ENCODE data around the gene GCKR.

Gene GCKR

DNA sequence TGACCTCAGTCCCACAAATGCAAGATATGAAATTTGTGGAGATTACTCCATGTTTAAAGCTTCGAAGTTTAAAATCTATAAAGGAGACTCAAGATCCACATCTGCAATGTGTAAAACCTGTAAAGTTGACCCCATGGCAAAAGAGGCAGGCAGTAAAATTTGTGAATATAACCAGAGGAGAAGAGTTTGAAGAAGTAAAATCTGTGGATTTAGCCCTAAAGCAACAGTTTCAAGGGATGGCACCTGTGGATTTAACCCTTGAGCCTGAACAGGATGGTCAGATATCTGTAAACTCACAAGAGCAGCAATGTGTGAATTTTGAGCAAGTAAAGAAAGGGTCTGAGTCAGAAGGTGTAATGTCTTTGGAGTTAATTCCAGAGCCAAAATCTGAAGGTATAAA lies 75.0 kb downstream of the GCKR start:
- no peak for DNase-seq (ENCODE audit: low read depth)

DNA sequence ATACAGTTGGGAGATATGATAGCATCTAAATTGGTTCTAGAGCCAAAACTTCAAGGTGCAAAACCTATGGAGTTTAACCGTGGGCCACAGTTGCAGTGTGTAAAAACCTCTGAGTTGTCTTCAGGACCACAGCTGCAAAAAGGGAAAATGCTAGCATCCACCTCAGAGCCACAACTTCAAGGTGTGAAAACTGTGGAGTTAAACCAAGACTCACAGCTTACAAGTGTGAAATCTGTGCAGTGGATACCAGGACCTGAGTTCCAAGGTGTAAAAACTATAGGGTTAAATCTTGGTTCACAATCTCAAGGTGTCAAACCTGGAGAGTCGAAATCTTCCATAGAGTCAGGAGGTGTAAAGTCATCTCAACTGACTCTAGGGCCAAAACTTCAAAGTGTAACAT lies 75.8 kb downstream of the GCKR start:
- DNase-seq (ENCODE audit: low read depth), result no peak

DNA sequence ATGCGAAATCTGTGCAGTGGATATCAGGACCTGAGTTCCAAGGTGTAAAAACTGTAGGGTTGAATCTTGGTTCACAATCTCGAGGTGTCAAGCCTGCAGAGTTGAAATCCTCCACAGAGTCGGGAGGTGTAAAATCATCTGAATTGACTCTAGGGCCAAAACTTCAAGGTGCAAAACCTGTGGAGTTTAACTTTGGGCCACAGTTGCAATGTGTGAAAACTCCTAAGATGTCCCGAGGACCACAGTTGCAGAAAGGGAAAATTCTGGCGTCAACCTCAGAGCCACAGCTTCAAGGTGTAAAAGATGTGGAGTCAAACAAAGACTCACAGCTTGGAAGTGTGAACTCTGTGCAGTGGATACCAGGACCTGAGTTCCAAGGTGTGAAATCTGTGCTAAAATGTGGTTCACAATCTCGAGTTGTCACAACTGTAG lies 76.4 kb downstream of the GCKR start:
- DNase-seq (ENCODE audit: low read depth), result no peak
